ENCODE measurements around the gene KRTAP12-4.

KRTAP12-4 gene

DNA sequence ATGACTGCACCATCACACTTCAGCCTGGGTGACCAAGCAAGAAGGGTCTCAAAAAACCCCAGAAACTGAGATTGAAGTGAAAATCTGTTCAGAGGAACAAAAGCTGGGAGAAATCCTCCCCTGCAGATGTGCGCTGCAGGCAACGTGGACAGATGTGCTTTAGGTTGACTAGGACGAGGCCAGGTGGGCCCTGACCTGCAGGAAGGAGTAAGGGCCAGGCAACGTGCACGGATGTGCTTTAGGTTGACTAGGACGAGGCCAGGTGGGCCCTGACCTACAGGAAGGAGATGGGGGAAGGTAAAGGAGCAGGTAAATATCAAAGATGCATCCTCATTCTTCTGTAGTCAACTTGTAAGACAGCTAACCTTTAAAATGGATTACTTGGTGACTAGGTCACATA lies 30.0 kb upstream of the KRTAP12-4 start:
- Histone ChIP-seq H3K4me3 (replicated peaks; ENCODE audit: low read depth, low read length) (no peak overlapping the region), H3K36me3 (ENCODE audit: control insufficient read depth, insufficient read depth, low read length) (no peaks in the 10 kb centered on the region), H3K27me3 (replicated peaks; ENCODE audit: control insufficient read depth, insufficient read depth, low read length) (no peaks in the 10 kb centered on the region; the same call in 1 of the 2 replicates)
- TF ChIP-seq, protein P1, sequence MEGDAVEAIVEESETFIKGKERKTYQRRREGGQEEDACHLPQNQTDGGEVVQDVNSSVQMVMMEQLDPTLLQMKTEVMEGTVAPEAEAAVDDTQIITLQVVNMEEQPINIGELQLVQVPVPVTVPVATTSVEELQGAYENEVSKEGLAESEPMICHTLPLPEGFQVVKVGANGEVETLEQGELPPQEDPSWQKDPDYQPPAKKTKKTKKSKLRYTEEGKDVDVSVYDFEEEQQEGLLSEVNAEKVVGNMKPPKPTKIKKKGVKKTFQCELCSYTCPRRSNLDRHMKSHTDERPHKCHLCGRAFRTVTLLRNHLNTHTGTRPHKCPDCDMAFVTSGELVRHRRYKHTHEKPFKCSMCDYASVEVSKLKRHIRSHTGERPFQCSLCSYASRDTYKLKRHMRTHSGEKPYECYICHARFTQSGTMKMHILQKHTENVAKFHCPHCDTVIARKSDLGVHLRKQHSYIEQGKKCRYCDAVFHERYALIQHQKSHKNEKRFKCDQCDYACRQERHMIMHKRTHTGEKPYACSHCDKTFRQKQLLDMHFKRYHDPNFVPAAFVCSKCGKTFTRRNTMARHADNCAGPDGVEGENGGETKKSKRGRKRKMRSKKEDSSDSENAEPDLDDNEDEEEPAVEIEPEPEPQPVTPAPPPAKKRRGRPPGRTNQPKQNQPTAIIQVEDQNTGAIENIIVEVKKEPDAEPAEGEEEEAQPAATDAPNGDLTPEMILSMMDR (IDR thresholded peaks at IDR 0.05; ENCODE audit: insufficient read depth, low read length, poor library complexity, severe bottlenecking), result no peak
- no peak for DNase-seq (ENCODE audit: extremely low read depth, insufficient read length)

DNA sequence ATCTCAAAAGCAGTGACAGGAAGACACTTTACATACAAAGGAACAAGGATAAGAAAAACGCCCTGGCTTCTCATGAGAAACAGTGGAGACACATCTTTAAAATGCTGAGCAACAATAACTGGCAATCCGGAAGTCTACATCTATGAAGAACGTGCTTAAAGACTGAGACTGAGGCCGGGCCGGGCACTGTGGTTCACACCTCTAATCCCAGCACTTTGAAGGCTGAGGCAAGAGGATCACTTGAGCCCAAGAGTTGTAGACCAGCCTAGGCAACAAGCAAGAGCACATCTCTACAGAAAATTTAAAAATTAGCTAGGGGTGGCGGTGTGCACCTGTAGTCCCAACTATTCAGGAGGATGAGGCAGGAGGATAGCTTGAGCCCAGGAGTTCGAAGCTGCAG lies 29.6 kb upstream of the KRTAP12-4 start:
- Histone ChIP-seq H3K4me3 (replicated peaks; ENCODE audit: low read depth, low read length) (no peak overlapping the region), H3K36me3 (ENCODE audit: control insufficient read depth, insufficient read depth, low read length) (no peaks in the 10 kb centered on the region), H3K27me3 (replicated peaks; ENCODE audit: control insufficient read depth, insufficient read depth, low read length) (no peaks in the 10 kb centered on the region; the same call in 1 of the 2 replicates)
- DNase-seq (ENCODE audit: extremely low read depth, insufficient read length), result no peak
- TF ChIP-seq, protein P1 (IDR thresholded peaks at IDR 0.05; ENCODE audit: insufficient read depth, low read length, poor library complexity, severe bottlenecking), result no peak

DNA sequence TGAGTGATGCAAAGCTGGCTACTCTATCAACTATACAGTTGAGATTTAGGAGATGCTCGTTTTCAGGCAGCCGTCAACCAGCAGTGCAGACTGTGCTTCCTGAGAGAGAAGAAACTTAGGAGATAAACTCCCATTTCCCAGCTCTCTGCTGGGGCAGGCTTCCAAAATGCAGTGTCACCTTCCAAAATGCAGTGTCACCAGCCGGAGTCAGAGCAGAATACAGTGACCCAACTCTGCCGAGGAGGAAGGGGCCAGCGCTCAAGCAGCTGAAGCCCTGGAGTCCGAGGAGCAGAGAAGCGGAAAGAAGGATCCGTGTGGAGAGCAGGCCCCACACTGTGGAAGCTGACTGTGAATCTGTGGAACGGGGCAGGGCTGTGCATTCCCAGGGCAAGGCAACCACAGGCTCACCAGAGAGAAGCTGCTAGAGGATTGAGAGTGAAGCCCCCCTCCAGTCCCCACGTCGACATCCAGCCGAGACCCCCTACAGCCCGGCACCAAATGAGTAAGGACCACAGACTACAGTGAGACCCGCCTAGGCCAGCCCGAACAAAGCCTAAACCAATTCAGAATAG lies 28.2 kb upstream of the KRTAP12-4 start:
- Histone ChIP-seq H3K36me3 (ENCODE audit: control insufficient read depth, insufficient read depth, low read length) (no peaks in the 10 kb centered on the region), H3K27me3 (replicated peaks; ENCODE audit: control insufficient read depth, insufficient read depth, low read length) (no peaks in the 10 kb centered on the region; the same call in 1 of the 2 replicates), H3K4me3 (replicated peaks; ENCODE audit: low read depth, low read length) (no peak overlapping the region)
- TF ChIP-seq, protein P1 (IDR thresholded peaks at IDR 0.05; ENCODE audit: insufficient read depth, low read length, poor library complexity, severe bottlenecking), result no peak
- DNase-seq (ENCODE audit: extremely low read depth, insufficient read length), result no peak

DNA sequence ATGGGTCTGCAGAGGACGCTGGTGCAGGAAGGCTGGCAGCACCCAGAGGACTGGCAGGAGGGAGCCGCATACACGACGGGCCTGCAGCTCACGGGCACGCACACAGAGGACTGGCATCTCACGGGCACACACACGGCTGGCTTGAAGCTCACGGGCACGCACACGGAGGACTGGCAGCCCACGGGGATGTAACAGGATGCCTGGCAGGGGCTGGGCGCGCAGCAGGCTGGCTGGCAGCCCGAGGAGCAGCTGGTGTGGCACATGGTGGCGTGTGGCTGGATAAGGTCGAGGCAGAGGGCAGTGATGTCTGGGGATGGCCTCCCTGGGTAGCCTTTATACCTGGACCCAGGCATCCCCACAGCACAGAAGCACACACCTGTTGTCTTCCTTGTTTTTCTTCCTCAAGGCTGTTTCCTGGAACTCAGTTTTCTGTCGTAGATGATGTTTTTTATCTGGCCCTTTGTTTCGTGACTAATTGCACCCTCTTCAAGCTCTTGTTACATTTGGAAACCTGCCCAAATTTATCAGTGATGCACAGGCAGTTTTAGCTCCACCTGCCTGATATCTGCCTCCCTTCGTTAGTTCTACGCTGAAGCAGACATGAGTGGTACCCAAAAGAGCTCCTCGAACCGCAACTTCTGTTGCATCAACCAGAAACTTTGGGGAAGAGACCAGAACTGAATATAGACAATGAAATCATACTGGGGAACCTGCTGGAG lies 27.6 kb upstream of the KRTAP12-4 start, which contains the start of gene KRTAP12-1:
KRTAP12-1 (minus strand) TSS at position 303 of the 719 bp plus-strand sequence; CDS start at position 263, 40 bp downstream.
- Histone ChIP-seq H3K27me3 (replicated peaks; ENCODE audit: control insufficient read depth, insufficient read depth, low read length) (no peaks in the 10 kb centered on the region; the same call in none of the 2 replicates), H3K36me3 (ENCODE audit: control insufficient read depth, insufficient read depth, low read length) (no peaks in the 10 kb centered on the region), H3K4me3 (replicated peaks; ENCODE audit: low read depth, low read length) (no peak within 1 kb of the TSS)
- no peak for DNase-seq (ENCODE audit: extremely low read depth, insufficient read length)
- TF ChIP-seq, protein P1 (IDR thresholded peaks at IDR 0.05; ENCODE audit: insufficient read depth, low read length, poor library complexity, severe bottlenecking), result no peak

DNA sequence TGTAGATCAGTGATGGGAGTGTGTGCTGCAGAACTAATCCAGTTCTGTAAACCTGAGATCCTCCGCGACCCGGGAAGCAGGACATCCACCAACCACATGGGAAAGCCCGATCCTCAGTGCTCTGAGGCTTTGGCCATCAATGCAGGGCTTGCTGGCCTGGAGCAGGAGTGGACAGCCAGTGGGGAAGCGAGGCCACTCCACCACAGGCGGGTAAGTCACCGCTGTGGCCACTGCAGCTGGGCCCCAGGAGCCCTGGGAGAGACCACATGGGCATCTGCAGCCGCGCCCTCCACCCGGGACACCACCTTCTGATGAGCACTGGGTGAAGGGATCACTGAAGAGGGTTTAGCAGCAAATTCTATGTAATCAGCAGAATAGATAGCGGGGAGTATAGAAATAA lies 26.7 kb upstream of the KRTAP12-4 start:
- no peak for DNase-seq (ENCODE audit: extremely low read depth, insufficient read length)
- Histone ChIP-seq H3K36me3 (ENCODE audit: control insufficient read depth, insufficient read depth, low read length) (no peaks in the 10 kb centered on the region), H3K4me3 (replicated peaks; ENCODE audit: low read depth, low read length) (no peak overlapping the region), H3K27me3 (replicated peaks; ENCODE audit: control insufficient read depth, insufficient read depth, low read length) (no peaks in the 10 kb centered on the region; the same call in none of the 2 replicates)
- TF ChIP-seq, protein P1 (IDR thresholded peaks at IDR 0.05; ENCODE audit: insufficient read depth, low read length, poor library complexity, severe bottlenecking), result no peak
